ENCODE results near the gene DSC1. TPM values are rescaled to one million over a fixed set of nuclear protein-coding genes. Genes with fewer than 3 reads are reported as not detected.

The DSC1 gene
- total and polyA plus RNA-seq, 10 of the 15 experiments (the other 5 are each of a cell fraction or from before 2014, with no cell fraction given) = 0.24 to 0.84 (median 0.44) TPM; not detected in 1

DNA sequence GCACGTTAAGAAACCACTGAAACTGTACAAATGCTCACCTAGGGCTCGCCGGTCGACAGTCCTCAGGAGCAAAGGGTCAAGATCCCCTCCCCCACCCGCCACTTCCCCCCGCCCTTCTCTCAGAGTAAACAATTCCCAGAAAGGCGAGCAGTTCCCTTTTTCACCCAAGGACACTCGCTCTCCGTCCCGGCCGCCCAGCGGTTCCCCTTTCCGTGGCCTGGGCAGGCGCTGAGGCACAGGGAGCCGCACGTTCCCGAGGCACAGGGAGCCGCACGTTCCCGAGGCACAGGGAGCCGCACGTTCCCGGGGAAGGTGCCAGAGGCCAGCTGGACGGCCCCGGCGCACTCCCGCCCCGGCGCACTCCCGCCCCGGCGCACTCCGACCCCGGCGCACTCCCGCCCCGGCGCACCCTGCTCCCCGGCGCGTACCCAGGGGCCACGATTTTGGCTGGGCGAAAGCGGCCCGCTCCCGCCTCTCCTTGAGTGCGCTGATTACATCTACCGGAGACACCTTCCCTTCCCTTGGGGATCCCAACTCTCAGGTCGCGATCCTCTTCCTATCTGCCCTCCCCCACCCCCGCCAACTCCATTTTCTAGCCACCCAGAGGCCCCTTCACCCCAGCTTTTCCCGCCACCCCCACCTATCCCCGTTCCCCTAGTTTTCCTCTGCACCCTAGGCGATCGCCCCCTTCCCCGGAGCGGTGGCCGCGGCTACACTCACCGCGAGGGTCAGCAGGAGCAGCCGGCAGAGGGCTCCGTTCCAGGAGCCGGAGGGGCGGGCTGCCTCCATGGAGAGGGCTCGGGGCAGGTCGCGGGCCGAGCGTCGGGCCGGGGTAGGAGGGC, 61.3 kb downstream of the DSC1 start (continued):
- TF ChIP-seq, protein P1, sequence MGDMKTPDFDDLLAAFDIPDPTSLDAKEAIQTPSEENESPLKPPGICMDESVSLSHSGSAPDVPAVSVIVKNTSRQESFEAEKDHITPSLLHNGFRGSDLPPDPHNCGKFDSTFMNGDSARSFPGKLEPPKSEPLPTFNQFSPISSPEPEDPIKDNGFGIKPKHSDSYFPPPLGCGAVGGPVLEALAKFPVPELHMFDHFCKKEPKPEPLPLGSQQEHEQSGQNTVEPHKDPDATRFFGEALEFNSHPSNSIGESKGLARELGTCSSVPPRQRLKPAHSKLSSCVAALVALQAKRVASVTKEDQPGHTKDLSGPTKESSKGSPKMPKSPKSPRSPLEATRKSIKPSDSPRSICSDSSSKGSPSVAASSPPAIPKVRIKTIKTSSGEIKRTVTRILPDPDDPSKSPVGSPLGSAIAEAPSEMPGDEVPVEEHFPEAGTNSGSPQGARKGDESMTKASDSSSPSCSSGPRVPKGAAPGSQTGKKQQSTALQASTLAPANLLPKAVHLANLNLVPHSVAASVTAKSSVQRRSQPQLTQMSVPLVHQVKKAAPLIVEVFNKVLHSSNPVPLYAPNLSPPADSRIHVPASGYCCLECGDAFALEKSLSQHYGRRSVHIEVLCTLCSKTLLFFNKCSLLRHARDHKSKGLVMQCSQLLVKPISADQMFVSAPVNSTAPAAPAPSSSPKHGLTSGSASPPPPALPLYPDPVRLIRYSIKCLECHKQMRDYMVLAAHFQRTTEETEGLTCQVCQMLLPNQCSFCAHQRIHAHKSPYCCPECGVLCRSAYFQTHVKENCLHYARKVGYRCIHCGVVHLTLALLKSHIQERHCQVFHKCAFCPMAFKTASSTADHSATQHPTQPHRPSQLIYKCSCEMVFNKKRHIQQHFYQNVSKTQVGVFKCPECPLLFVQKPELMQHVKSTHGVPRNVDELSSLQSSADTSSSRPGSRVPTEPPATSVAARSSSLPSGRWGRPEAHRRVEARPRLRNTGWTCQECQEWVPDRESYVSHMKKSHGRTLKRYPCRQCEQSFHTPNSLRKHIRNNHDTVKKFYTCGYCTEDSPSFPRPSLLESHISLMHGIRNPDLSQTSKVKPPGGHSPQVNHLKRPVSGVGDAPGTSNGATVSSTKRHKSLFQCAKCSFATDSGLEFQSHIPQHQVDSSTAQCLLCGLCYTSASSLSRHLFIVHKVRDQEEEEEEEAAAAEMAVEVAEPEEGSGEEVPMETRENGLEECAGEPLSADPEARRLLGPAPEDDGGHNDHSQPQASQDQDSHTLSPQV (IDR thresholded peaks at IDR 0.05) = no peak
- TF ChIP-seq ZNF622 (IDR thresholded peaks at IDR 0.05) (no peak), IKZF1 (conservative IDR thresholded peaks at IDR 0.05) (peak; percentile 37; the same call in 1 of the 2 replicates), RFX5 (IDR thresholded peaks at IDR 0.05; ENCODE audit: low read depth, low read length) (no peak), ZNF24 (IDR thresholded peaks at IDR 0.05) (no peak), SPI1 (IDR thresholded peaks at IDR 0.05; ENCODE audit: borderline replicate concordance, insufficient read depth, low read depth, low read length) (peak; percentile 49; the same call in 1 of the 2 replicates), ZBED1 (IDR thresholded peaks at IDR 0.05; ENCODE audit: borderline replicate concordance) (no peak), FOXK2 (IDR thresholded peaks at IDR 0.05) (no peak), SRF (IDR thresholded peaks at IDR 0.05; ENCODE audit: low read depth in 2 of 2, low read length in 2 of 2) (no peak), RUNX3 (IDR thresholded peaks at IDR 0.05; ENCODE audit: low read length) (0 out of 2 replicates have a peak, but pooled peaks have one; percentile 57), SMC3 (IDR thresholded peaks at IDR 0.05; ENCODE audit: borderline replicate concordance, low read length) (no peak), HDAC6 (IDR thresholded peaks at IDR 0.05; ENCODE audit: unreplicated experiment) (peak; percentile 70), ESRRA (IDR thresholded peaks at IDR 0.05; ENCODE audit: low read length) (no peak), EED (IDR thresholded peaks at IDR 0.05; ENCODE audit: low read depth) (0 out of 2 replicates have a peak, but pooled peaks have one; percentile 12), ASH2L (IDR thresholded peaks at IDR 0.05; ENCODE audit: borderline replicate concordance, low read depth) (no peak)
- TF ChIP-seq, protein P2, sequence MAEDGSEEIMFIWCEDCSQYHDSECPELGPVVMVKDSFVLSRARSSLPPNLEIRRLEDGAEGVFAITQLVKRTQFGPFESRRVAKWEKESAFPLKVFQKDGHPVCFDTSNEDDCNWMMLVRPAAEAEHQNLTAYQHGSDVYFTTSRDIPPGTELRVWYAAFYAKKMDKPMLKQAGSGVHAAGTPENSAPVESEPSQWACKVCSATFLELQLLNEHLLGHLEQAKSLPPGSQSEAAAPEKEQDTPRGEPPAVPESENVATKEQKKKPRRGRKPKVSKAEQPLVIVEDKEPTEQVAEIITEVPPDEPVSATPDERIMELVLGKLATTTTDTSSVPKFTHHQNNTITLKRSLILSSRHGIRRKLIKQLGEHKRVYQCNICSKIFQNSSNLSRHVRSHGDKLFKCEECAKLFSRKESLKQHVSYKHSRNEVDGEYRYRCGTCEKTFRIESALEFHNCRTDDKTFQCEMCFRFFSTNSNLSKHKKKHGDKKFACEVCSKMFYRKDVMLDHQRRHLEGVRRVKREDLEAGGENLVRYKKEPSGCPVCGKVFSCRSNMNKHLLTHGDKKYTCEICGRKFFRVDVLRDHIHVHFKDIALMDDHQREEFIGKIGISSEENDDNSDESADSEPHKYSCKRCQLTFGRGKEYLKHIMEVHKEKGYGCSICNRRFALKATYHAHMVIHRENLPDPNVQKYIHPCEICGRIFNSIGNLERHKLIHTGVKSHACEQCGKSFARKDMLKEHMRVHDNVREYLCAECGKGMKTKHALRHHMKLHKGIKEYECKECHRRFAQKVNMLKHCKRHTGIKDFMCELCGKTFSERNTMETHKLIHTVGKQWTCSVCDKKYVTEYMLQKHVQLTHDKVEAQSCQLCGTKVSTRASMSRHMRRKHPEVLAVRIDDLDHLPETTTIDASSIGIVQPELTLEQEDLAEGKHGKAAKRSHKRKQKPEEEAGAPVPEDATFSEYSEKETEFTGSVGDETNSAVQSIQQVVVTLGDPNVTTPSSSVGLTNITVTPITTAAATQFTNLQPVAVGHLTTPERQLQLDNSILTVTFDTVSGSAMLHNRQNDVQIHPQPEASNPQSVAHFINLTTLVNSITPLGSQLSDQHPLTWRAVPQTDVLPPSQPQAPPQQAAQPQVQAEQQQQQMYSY (CRISPR knock-in tag; IDR thresholded peaks at IDR 0.05) = no peak
- TF ChIP-seq, protein P3, sequence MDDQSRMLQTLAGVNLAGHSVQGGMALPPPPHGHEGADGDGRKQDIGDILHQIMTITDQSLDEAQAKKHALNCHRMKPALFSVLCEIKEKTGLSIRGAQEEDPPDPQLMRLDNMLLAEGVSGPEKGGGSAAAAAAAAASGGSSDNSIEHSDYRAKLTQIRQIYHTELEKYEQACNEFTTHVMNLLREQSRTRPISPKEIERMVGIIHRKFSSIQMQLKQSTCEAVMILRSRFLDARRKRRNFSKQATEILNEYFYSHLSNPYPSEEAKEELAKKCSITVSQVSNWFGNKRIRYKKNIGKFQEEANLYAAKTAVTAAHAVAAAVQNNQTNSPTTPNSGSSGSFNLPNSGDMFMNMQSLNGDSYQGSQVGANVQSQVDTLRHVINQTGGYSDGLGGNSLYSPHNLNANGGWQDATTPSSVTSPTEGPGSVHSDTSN (IDR thresholded peaks at IDR 0.05; ENCODE audit: insufficient replicate concordance, low read depth, low read length) = no peak
